GM12873 (cell line): ENCODE measurements around the gene ACADSB.

Experiments used
- TF ChIP-seq, protein P1 (sequence below): IDR thresholded peaks from 2 replicates; pipeline ENCODE4 v1.5.1; 2012; ENCODE audit warnings: low read depth, mild to moderate bottlenecking, moderate library complexity, low read length, control low read depth; ENCODE audit not compliant: insufficient read depth; ENCODE audit errors: missing control alignments

The ACADSB gene

DNA sequence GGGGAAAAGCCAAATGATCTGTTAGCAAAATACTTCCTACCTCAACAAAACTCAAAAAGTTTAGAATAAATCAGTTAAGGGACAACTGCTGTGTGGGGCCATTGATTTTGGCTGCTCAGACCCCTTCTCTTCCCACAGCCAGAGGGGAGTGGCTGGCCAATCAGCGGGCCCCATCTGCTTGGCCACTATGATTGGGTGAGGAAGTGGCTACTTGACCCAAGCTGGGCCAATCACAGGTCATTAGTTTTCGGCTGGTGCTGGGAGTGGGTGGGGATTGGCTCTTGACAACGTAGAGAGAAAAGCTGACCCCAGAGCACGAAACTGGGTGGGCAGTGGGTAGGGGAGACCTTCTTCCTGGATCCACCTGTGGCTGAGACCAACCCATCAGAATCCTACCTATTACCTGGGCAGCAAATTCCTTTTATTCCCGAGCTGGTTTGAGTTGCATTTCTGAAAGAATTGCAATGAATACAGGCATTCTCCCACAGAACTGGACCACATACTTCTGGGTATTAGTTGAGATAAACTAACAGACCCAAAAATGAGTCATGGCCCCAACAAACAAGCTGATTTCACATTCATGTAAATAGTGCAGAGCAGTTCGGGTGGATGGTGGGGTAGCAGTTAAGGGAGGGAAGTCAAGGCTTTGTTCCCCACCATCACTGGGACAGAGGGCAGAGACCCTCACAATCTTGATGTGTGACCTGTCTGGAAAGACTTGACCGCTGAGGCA is 91.4 kb downstream of the ACADSB start:
- TF ChIP-seq, protein P1, sequence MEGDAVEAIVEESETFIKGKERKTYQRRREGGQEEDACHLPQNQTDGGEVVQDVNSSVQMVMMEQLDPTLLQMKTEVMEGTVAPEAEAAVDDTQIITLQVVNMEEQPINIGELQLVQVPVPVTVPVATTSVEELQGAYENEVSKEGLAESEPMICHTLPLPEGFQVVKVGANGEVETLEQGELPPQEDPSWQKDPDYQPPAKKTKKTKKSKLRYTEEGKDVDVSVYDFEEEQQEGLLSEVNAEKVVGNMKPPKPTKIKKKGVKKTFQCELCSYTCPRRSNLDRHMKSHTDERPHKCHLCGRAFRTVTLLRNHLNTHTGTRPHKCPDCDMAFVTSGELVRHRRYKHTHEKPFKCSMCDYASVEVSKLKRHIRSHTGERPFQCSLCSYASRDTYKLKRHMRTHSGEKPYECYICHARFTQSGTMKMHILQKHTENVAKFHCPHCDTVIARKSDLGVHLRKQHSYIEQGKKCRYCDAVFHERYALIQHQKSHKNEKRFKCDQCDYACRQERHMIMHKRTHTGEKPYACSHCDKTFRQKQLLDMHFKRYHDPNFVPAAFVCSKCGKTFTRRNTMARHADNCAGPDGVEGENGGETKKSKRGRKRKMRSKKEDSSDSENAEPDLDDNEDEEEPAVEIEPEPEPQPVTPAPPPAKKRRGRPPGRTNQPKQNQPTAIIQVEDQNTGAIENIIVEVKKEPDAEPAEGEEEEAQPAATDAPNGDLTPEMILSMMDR, result no peak

DNA sequence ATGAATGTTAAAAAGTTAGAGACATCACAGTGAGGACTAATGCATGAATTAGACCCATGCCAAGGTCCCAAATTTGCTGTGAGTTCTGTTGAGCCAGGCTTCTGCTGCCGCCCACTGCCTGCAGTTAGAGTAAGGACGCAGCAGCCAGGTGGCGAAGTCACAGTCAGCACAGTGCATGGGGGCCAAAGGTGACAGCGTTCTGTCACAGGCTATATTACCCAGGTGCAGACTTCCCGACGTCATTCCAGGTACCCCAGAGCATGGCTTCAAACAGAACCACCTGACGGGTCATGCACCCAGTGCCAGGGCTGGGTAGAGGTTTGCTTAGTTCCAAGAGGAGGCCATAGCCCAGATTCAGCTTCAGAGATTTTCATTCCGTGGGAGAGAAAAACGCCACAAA is 93.1 kb downstream of the ACADSB start:
- TF ChIP-seq, protein P1, result peak; percentile 3

DNA sequence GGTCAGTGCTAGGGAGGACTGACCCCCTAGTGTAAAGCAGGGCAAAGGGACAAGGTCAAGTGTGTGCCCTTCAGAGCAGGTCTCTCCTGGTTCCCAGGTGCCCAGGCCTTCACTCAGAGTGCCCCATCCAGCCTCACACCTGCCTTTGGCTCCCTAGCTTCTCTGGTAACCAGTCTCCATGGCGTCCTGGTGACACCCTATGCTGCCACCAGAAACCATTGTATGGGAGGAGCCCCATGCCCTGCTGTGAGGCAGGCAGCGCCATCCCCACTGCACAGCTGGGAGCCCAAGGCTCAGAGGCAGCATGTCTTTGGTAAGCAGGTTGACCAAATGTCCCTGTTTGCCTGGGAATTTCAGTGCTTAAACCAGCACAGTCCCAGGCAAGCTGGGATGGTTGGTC is 93.9 kb downstream of the ACADSB start:
- TF ChIP-seq, protein P1, result no peak

DNA sequence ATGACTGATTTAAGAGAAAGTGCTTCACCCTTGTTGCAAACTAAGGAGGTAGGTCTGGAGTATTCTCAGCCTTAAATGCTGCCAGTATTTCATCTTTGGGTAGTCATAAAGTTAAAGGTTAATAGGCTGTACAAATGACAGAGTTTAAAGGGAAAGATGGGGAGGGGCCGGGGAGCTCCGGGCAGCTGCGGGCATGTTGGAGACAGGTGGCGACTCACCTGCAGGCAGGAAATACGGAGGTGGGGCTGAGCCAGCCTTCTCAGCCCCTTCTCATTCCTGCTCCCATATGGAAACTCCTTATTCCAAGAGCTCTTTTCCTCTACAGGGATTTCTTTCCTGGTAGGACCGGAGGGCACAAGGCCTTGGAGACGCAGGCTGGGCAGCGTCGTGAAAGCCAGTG is 95.1 kb downstream of the ACADSB start:
- TF ChIP-seq, protein P1, result no peak
